ENCODE data around the gene STMND1. TPM values are rescaled to one million over a fixed set of nuclear protein-coding genes. Genes with fewer than 3 reads are reported as not detected.
"Not testable (repeated sequence)": the region's sequence is repeated elsewhere in the genome, so short reads cannot be mapped to it uniquely, and the experiment has no call there.

STMND1 gene
- under 1 TPM; 0.37 to 0.71 TPM for total RNA-seq

GRCh38 chr6:17101422-17102257 is at the start of gene STMND1:
Gene STMND1 (plus strand): TSS chr6:17102050. CDS start chr6:17102258, 208 bp downstream.
- ATAC-seq (replicated peaks), result peak; percentile 43
- peaks cover 52% of the 10 kb centered on the region for H3K27me3 Mint-ChIP-seq

GRCh38 chr6:17054647-17055046 is 47.2 kb upstream of the STMND1 start:
- ATAC-seq (replicated peaks), result peak; percentile 26
- H3K27ac Mint-ChIP-seq, result no peak overlapping the region
- H3K36me3 Mint-ChIP-seq (ENCODE audit: low read depth), result no peaks in the 10 kb centered on the region
- H3K4me3 Mint-ChIP-seq, result no peak overlapping the region
- H3K4me1 Mint-ChIP-seq, result no peaks in the 10 kb centered on the region
- peaks cover 3% of the 10 kb centered on the region for H3K9me3 Mint-ChIP-seq
- peaks cover 17% of the 10 kb centered on the region for H3K27me3 Mint-ChIP-seq

More at GRCh38 chr6:17101422-17102257, at the start of gene STMND1:
- Mint-ChIP-seq H3K27ac (no peak within 1 kb of the TSS), H3K4me1 (peaks cover 8% of the 10 kb centered on the region), H3K9me3 (peaks cover 4% of the 10 kb centered on the region), H3K4me3 (peak within 1 kb of the TSS; percentile 69), H3K36me3 (ENCODE audit: low read depth) (no peaks in the 10 kb centered on the region)

DNA sequence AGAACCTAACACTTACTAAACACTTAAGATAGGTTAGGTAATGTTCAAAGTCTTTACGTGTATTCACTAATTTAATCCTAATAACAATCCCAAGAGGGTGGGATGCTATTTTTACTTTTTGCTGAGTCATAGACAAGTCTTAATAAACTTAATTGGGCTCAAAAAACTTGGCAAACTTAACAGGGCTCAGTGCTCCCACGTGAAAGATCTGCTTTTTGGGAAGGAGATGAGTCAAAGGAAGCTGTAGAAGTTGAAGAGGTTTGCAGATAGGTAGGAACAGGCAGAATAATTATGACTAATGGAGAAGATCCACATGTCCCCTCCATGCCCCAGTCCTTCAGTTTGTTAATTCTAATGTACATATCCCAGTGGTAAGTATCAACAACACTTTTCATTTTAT is 44.5 kb upstream of the STMND1 start:
- Mint-ChIP-seq H3K4me3 (no peak overlapping the region), H3K4me1 (no peaks in the 10 kb centered on the region), H3K27me3 (peaks cover 31% of the 10 kb centered on the region), H3K36me3 (ENCODE audit: low read depth) (no peaks in the 10 kb centered on the region), H3K27ac (no peak overlapping the region), H3K9me3 (peaks cover 3% of the 10 kb centered on the region)
- no peak for ATAC-seq (replicated peaks)

DNA sequence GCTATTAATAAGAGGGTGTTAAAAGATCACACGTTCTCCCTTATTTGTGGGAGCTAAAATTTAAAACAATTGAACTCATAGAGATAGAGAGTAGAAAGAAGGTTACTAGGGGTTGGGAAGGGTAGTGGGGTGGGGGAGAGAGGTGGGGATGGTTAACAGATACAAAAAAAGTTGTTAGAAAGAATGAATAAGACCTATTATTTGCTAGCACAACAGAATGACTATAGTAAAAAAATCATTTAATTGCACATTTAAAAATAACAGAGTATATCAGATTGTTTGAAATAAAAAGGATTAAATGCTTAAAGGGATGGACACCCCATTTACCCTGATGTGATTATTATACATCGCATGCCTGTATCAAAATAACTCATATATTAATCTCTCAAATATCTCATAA is 43.3 kb upstream of the STMND1 start:
- no peak overlapping the region for H3K4me3 Mint-ChIP-seq
- no peaks in the 10 kb centered on the region for H3K36me3 Mint-ChIP-seq (ENCODE audit: low read depth)
- H3K27me3 Mint-ChIP-seq, result peaks cover 32% of the 10 kb centered on the region
- no peaks in the 10 kb centered on the region for H3K4me1 Mint-ChIP-seq
- ATAC-seq (replicated peaks), result no peak
- peaks cover 3% of the 10 kb centered on the region for H3K9me3 Mint-ChIP-seq
- H3K27ac Mint-ChIP-seq, result no peak overlapping the region

DNA sequence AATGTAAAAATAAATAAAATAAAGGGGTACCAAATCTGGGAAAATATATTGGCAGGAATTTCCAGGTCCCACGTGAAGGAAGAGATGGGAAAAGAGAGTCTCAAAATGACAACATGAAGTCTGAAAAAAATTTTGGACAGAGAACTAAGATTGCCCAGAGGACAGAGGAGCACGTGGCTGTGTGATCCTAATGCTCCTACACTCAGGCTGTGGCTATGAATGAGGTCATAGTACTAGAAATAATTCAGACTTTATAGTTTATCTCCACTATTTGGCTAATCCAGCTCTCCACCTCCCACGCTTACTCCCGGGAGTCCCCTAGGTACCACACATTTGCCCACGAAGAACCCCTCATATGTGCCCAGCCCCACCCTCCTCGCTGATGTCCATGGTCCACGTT is 42.8 kb upstream of the STMND1 start:
- H3K9me3 Mint-ChIP-seq, result peaks cover 3% of the 10 kb centered on the region
- H3K27me3 Mint-ChIP-seq, result peaks cover 28% of the 10 kb centered on the region
- ATAC-seq (replicated peaks), result no peak
- no peak overlapping the region for H3K27ac Mint-ChIP-seq
- no peaks in the 10 kb centered on the region for H3K36me3 Mint-ChIP-seq (ENCODE audit: low read depth)
- H3K4me1 Mint-ChIP-seq, result no peaks in the 10 kb centered on the region
- no peak overlapping the region for H3K4me3 Mint-ChIP-seq

- peaks cover 28% of the 10 kb centered on the region for H3K27me3 Mint-ChIP-seq
- no peaks in the 10 kb centered on the region for H3K36me3 Mint-ChIP-seq (ENCODE audit: low read depth)
- H3K4me3 Mint-ChIP-seq, result no peak overlapping the region
- no peak overlapping the region for H3K27ac Mint-ChIP-seq
- no peak for ATAC-seq (replicated peaks)
- H3K9me3 Mint-ChIP-seq, result peaks cover 3% of the 10 kb centered on the region
- no peaks in the 10 kb centered on the region for H3K4me1 Mint-ChIP-seq
These were observed 42.0 kb upstream of the STMND1 start for GRCh38 chr6:17059850-17060249.

GRCh38 chr6:17061097-17061496 is 40.8 kb upstream of the STMND1 start:
- no peak overlapping the region for H3K4me3 Mint-ChIP-seq
- H3K9me3 Mint-ChIP-seq, result peaks cover 3% of the 10 kb centered on the region
- peaks cover 28% of the 10 kb centered on the region for H3K27me3 Mint-ChIP-seq
- H3K4me1 Mint-ChIP-seq, result no peaks in the 10 kb centered on the region
- no peak for ATAC-seq (replicated peaks)
- no peaks in the 10 kb centered on the region for H3K36me3 Mint-ChIP-seq (ENCODE audit: low read depth)
- H3K27ac Mint-ChIP-seq, result no peak overlapping the region

DNA sequence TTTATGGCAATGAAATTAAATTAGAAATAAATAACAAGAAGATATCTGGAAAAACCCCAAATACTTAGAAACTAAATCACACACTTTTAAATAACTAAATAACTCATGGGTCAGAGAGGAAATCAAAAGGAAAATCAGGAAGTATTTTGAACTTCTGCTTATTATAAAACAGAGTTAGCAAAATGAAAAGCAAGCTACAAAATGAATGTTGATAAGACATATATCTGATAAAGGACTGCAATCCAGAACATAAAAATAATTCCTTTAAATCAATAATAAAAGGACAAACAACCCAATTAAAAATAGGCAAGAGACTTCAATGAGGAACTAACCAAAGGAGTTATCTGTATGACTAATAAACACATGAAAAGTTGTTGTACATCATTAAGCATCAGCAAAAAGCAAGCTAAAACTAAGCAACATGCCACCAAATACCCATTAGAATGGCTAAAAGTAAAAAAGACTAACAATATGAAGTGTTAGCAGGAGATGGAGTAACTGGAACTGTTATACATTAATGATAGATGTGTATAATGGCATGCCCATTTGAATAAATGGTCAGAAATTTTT is 38.9 kb upstream of the STMND1 start:
- Mint-ChIP-seq H3K4me3 (no peak overlapping the region), H3K27ac (no peak overlapping the region), H3K36me3 (ENCODE audit: low read depth) (no peaks in the 10 kb centered on the region), H3K9me3 (no peaks in the 10 kb centered on the region), H3K4me1 (no peaks in the 10 kb centered on the region), H3K27me3 (peaks cover 20% of the 10 kb centered on the region)
- ATAC-seq (replicated peaks), result no peak

- Mint-ChIP-seq H3K4me3 (no peak overlapping the region), H3K27me3 (peaks cover 11% of the 10 kb centered on the region), H3K4me1 (no peaks in the 10 kb centered on the region), H3K9me3 (peaks cover 5% of the 10 kb centered on the region), H3K36me3 (ENCODE audit: low read depth) (no peaks in the 10 kb centered on the region), H3K27ac (no peak overlapping the region)
- no peak for ATAC-seq (replicated peaks)
These were observed 36.9 kb upstream of the STMND1 start for GRCh38 chr6:17064975-17065374.

GRCh38 chr6:17066610-17067009 is 35.2 kb upstream of the STMND1 start:
- no peaks in the 10 kb centered on the region for H3K36me3 Mint-ChIP-seq (ENCODE audit: low read depth)
- no peak overlapping the region for H3K27ac Mint-ChIP-seq
- H3K4me1 Mint-ChIP-seq, result no peaks in the 10 kb centered on the region
- H3K27me3 Mint-ChIP-seq, result peaks cover 12% of the 10 kb centered on the region
- H3K9me3 Mint-ChIP-seq, result peaks cover 8% of the 10 kb centered on the region
- no peak overlapping the region for H3K4me3 Mint-ChIP-seq
- no peak for ATAC-seq (replicated peaks)

DNA sequence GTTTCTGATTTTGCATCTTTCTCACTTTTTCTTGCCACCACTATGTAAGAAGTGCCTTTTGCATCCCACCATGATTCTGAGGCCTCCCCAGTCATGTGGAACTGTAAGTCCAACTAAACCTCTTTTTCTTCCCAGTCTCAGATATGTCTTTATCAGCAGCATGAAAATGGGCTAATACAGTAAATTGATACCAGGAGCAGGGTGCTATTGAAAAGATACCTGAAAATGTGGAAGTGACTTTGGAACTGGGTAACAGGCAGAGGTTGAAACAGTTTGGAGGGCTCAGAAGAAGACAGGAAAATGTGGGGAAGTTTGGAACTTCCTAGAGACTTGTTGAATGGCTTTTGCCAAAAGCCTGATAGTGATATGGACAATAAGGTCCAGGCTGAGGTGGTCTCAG is 32.9 kb upstream of the STMND1 start:
- not testable (repeated sequence) for H3K9me3 Mint-ChIP-seq; H3K4me1 Mint-ChIP-seq; H3K4me3 Mint-ChIP-seq; H3K27ac Mint-ChIP-seq; H3K36me3 Mint-ChIP-seq (ENCODE audit: low read depth); ATAC-seq (replicated peaks)
- peaks cover 22% of the 10 kb centered on the region for H3K27me3 Mint-ChIP-seq

DNA sequence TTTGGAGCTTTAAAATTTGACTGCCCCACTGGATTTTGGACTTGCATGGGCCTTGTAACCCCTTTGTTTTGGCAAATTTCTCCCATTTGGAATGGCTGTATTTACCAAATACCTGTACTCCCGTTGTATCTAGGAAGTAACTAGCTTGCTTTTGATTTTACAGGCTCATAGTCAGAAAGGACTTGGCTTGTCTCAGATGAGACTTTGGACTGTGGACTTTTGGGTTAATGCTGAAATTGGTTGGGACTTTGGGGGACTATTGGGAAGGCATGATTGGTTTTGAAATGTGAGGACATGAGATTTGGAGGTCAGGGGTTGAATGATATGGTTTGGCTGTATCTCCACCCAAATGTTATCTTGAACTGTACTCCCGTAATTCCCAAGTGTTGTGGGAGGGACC is 31.4 kb upstream of the STMND1 start:
- not testable (repeated sequence) for H3K4me3 Mint-ChIP-seq; H3K27ac Mint-ChIP-seq; H3K4me1 Mint-ChIP-seq; ATAC-seq (replicated peaks); H3K9me3 Mint-ChIP-seq; H3K36me3 Mint-ChIP-seq (ENCODE audit: low read depth)
- H3K27me3 Mint-ChIP-seq, result peaks cover 32% of the 10 kb centered on the region

GRCh38 chr6:17073596-17073995 is 28.3 kb upstream of the STMND1 start:
- H3K4me3 Mint-ChIP-seq; ATAC-seq (replicated peaks); H3K4me1 Mint-ChIP-seq; H3K27ac Mint-ChIP-seq; H3K36me3 Mint-ChIP-seq (ENCODE audit: low read depth): not testable (repeated sequence)
- Mint-ChIP-seq H3K9me3 (peaks cover 13% of the 10 kb centered on the region), H3K27me3 (peaks cover 41% of the 10 kb centered on the region)

DNA sequence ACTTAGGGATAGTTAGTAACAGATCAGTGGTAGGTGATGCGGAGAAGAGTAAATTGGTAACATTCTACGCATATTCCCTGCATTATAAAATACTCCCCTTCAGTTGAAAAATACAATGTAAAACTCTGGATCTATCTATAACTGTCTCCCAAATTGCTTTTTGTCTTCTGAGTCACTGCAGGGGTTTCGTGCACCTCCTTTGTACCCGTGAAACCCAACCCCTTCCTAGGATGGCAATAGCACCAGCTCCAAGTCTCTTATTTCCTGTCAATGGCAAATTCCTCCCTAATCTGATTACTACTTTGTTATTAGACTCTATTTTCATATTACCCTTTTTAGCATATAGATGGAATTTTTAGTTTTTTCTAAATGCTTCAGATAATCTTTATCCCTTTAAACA is 20.6 kb upstream of the STMND1 start:
- no peak for ATAC-seq (replicated peaks)
- peaks cover 17% of the 10 kb centered on the region for H3K27me3 Mint-ChIP-seq
- no peak overlapping the region for H3K4me3 Mint-ChIP-seq
- no peaks in the 10 kb centered on the region for H3K4me1 Mint-ChIP-seq
- no peak overlapping the region for H3K27ac Mint-ChIP-seq
- H3K9me3 Mint-ChIP-seq, result peaks cover 5% of the 10 kb centered on the region
- H3K36me3 Mint-ChIP-seq (ENCODE audit: low read depth), result no peaks in the 10 kb centered on the region

- no peaks in the 10 kb centered on the region for H3K9me3 Mint-ChIP-seq
- no peaks in the 10 kb centered on the region for H3K36me3 Mint-ChIP-seq (ENCODE audit: low read depth)
- H3K4me3 Mint-ChIP-seq, result no peak overlapping the region
- peaks cover 12% of the 10 kb centered on the region for H3K27me3 Mint-ChIP-seq
- no peaks in the 10 kb centered on the region for H3K4me1 Mint-ChIP-seq
- no peak for ATAC-seq (replicated peaks)
- no peak overlapping the region for H3K27ac Mint-ChIP-seq
These were observed 19.9 kb upstream of the STMND1 start for GRCh38 chr6:17081860-17082508.
